HT-29 (cell line): ENCODE measurements around the gene KCNAB3. TPM values are rescaled to one million over a fixed set of nuclear protein-coding genes. Genes with fewer than 3 reads are reported as not detected.
"Not testable (repeated sequence)": the region's sequence is repeated elsewhere in the genome, so short reads cannot be mapped to it uniquely, and the experiment has no call there.

ENCODE experiments used
- DNase-seq: peaks from one replicate; pipeline ENCODE4 v3.0.0-alpha.2; 2015; ENCODE audit warnings: low spot score
- total RNA-seq: library from RNA; depleted of rRNA; stranded (reverse); fragments of >200 nt; shearing (Covaris generic); gene quantifications from 2 replicates; pipeline ENCODE4 v1.2.3, GENCODE V29; 2014; rRNA removed

The KCNAB3 gene
- 0.74 and 1.4 TPM in 2 replicates for total RNA-seq

GRCh38 chr17:7929158-7930023 lies at the start of gene KCNAB3:
KCNAB3 (minus strand) TSS chr17:7929856; CDS start chr17:7929435, 421 bp downstream.
- DNase-seq: no peak

DNA sequence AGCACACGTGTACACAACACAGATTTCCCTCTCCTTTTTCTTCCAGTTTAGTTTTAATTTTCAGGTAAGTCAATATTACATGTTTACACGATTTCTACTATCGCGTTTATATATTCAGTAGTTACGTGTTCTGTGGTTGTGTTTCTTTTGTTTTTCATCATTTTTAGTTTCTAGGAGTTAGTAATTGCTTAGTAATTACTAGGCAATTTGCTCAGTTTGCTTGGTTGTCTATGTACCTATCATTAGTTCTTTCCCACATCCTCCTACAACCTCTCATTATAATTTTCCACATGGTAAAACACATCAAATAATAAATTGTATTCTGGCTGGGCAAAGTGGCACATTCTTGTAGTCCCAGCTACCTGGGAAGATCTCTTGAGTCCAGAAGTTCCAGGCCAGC lies 48.1 kb upstream of the KCNAB3 start:
- no peak for DNase-seq

- no peak for DNase-seq
These were observed 47.4 kb upstream of the KCNAB3 start for GRCh38 chr17:7977039-7977438.

- DNase-seq: no peak
These were observed 45.0 kb upstream of the KCNAB3 start for GRCh38 chr17:7974638-7975131.

DNA sequence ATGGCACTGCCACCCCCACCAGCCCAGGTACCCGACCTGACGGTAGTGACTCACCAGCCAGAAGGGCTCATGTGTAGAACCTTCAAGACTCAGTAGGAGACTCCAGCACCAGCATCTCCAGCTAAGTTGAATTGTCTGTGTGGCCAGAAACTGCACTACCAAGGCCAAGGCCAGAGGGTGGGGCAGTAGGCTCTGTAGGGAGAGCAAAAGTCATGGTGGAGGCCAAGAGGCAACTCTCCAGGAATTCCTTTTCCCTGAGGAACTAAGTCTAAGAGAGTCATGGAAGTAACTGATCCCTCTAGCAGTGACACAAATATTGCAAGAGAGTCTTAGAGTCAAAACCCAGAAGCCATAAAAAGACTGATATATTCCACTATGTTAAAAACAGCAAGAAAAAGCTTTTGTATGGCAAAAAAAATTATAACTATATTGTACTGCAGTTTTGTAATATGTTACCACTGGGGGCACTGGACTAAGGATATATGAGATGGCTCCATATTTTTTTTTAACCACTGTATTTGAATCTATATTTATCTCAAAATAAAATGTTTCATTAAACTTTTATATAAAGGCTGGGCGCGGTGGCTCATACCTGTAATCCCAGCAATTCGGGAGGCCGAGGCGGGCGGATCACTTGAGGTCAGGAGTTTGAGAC lies 42.6 kb upstream of the KCNAB3 start:
- DNase-seq: no peak

DNA sequence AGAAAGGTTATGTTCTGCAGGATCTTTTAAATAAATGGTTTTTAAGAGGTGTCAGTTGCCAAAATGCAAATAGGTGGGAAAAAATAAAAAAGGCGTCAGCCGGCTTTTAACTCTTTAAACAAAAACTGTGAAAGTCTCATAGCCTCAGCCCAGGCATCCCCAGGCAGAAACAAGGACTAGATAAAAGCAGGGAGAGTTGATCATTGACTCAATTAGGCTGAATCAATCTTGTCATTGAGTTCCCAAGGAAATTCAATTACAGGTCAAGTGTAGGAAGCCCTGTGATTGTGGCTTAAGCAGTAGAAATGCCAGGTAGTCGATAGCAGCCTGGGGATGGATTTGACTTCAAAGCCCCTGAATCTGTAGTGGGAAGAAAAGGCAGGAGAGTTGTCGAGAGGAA lies 42.0 kb upstream of the KCNAB3 start:
- DNase-seq: no peak

- no peak for DNase-seq
These were observed 39.8 kb upstream of the KCNAB3 start for GRCh38 chr17:7969433-7969832.

GRCh38 chr17:7967751-7968150 lies 38.1 kb upstream of the KCNAB3 start:
- DNase-seq: no peak

GRCh38 chr17:7961421-7961820 lies 31.8 kb upstream of the KCNAB3 start:
- no peak for DNase-seq

DNA sequence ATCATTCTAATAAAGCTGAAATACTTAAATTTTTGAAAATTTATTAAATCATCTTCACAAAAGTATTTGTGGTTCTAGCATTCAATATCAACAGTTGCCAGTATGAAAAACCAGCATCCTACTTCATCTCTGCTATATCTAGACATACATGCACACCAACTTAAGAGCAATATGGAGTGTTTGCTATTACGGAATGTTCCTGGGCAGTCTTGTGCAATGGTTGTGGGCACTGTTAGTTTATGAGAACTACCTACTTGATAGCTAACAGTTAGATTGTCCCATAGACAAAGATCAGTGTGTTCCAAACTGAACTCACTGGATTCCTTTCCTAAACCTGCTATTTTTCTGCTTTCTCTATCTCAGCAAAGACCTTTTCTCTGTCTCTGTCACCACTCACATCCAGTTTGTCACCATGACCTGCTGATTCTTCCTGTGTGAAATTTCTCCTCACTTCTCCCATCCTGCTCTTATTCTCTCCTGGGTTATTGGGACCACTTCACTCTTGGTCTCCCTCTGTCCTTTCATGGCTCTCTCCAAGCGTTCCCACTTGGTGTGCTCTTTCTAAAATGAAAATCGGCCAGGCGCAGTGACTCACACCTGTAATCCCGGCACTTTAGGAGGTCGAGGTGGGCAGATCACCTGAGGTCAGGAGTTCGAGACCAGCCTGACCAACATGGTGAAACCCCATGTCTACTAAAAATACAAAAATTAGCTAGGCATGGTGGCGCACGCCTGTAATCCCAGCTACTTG lies 30.0 kb upstream of the KCNAB3 start:
- no peak for DNase-seq

- DNase-seq: no peak
These were observed 26.7 kb upstream of the KCNAB3 start for GRCh38 chr17:7956228-7956965.

DNA sequence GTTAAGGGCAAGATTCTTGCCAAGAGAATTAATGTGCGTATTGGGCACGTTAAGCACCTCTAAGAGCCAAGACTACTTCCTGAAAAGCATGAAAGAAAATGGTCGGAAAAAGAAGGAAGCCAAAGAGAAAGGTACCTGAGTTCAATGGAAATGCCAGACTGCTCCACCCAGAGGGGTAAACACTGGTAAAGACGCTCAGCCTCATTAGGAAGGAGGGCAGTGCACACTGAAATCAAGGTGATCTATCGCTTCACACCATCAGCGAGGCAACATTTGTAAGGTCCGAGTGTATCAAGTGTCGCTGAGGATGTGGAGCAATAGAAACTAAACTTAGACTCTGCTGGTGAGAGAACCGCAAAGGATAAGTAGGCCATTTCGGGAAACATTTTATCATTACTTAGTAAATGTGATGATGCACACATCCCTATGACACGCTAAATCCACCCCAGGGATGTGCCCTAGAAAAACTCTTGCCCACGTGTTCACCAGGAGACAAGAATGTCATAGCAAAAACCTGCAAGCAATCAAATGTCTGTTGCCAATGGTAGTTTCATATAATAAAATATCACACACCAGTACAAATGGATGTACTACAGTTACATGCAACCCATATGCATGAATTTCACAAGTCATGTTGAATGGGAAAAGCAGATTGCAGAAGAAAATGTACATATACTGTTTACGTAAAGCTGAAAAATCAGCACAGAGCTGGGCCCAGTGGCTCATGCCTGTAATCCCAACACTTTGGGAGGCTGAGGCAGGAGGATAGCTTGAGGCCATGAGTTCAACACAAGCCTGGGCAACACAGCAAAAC lies 26.0 kb upstream of the KCNAB3 start:
- DNase-seq: no peak

DNA sequence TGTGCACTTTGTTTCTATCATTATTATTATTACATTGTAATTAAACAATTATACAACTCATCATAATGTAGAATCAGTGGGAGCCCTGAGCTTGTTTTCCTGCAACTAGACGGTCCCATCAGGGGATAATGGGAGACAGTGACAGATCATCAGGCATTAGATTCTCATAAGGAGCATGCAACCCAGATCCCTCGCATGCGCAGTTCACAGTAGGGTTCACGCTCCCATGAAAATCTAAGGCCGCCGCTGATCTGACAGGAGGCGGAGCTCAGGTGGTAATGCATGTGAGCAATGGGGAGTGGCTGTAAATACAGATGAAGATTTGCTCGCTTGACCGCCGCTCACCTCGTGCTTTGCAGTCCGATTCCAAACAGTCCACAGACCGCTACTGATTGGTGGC lies 23.6 kb upstream of the KCNAB3 start:
- DNase-seq: not testable (repeated sequence)

DNA sequence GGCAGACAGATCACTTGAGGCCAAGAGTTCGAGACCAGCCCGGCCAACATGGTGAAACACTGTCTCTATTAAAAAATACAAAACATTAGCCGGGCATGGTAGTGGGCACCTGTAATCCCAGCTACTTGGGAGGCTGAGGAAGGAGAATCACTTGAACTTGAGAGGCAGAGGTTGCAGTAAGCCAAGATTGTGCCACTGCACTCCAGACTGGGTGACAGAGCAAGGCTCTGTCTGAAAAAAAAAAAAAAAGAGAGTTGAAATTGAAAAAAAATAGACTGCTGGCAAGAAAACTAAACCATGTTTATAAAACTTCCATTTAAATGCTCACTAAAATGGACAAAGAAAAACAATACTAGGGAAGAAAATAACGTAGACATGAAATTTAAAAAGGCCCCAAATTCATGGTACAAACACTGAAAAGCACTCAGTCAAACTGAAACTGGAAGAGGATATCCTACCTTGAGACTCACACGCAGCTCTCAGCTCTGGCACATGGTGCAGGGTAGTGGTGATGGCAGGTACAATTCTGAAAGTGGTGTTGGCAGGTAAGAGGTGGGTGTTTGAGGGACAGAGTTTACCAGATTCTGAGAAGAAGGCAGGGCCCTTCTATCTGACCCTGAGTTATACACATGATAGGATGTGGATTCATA lies 21.6 kb upstream of the KCNAB3 start:
- no peak for DNase-seq

- DNase-seq: no peak
These were observed 20.9 kb upstream of the KCNAB3 start for GRCh38 chr17:7950578-7950977.

DNA sequence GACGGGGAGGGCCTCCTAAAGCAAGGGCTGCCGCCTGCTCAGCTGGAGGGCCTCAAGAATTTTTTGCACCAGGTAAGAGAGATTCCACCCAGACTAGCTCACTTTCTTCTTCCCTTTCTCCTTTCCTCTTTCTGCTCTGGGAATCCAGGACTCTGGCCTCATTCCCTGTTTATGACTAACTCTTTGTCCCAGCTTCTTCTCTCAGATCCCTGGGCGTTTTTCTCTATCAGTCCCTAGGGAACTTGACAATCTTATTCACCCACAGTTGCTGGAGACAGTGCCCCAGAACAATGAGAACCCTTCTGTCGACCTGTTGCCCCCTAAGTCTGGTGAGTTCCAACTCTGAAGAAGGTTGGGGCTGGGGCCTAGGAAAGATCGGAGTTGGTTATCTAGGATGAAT lies 18.0 kb upstream of the KCNAB3 start:
- DNase-seq: no peak

GRCh38 chr17:7946441-7946840 lies 16.8 kb upstream of the KCNAB3 start:
- no peak for DNase-seq

- no peak for DNase-seq
These were observed 16.0 kb upstream of the KCNAB3 start for GRCh38 chr17:7945651-7946050.

- no peak for DNase-seq
These were observed 14.7 kb upstream of the KCNAB3 start for GRCh38 chr17:7944326-7944725.

DNA sequence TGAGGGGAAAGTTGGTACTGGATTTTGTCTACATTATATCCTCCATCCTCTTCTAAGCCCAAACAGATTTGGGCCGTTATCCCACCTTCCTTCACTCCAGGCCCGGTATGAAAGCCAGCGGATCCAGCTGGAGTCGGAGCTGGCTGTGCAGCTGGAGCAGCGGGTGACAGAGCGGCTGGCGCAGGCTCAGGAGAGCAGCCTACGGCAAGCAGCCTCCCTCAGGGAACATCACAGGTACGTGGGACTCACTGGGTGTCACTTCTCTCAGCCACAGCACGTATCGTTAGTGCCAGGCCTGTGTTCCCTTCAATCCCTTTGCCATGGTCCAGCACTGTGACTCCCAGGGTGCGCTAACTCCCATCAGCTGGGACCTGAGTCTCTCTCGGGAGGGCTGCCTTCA lies 13.6 kb upstream of the KCNAB3 start:
- no peak for DNase-seq
